A673 (cell line): ENCODE data around the gene CCDC97. TPM values are rescaled to one million over a fixed set of nuclear protein-coding genes. Genes with fewer than 3 reads are reported as not detected.

Experiments
- BruUV-seq: library from RNA; stranded (reverse); fragments of 400-500 nt; replicated peaks from 2 replicates; lab custom pipeline; 2021; lab: Mats Ljungman, UMichigan
- CTCF ChIA-PET: fragments of 300-600 bp; sonication (Branson Sonifier 250); formaldehyde crosslinking; loops from one replicate; lab custom pipeline; 2022; ENCODE audit warnings: antibody characterized with exemption; lab: Charles Lee
- POLR2A ChIA-PET: fragments of 300-600 bp; sonication (Branson Sonifier 250); formaldehyde crosslinking; loops from one replicate; lab custom pipeline; 2022; ENCODE audit warnings: antibody characterized with exemption; ENCODE audit not compliant: low non-redundant PET; lab: Charles Lee
- DNase-seq: peaks from one replicate; pipeline ENCODE4 v3.0.0-alpha.2; 2015; ENCODE audit warnings: low spot score
- H3K27ac ChIP-seq: fragments of 200-600 bp; sonication (generic); 2 replicates; pipeline ENCODE4 v1.5.1; 2016; ENCODE audit warnings: mixed run types, low read depth, mild to moderate bottlenecking, mixed read lengths, antibody characterized with exemption, low read length; ENCODE audit not compliant: poor library complexity, severe bottlenecking
- H3K27me3 ChIP-seq: fragments of 200-600 bp; sonication (generic); replicated peaks from 2 replicates; pipeline ENCODE4 v1.6.1; 2017; ENCODE audit warnings: mixed run types, low read depth, mild to moderate bottlenecking, mixed read lengths, antibody characterized with exemption, low read length; ENCODE audit not compliant: insufficient read depth, poor library complexity
- H3K36me3 ChIP-seq: fragments of 200-600 bp; sonication (generic); 2 replicates; pipeline ENCODE4 v1.6.1; 2016; ENCODE audit warnings: mixed run types, mild to moderate bottlenecking, mixed read lengths, antibody characterized with exemption, low read length; ENCODE audit not compliant: insufficient read depth, poor library complexity, severe bottlenecking
- H3K4me1 ChIP-seq: fragments of 200-600 bp; sonication (generic); 2 replicates; pipeline ENCODE4 v1.6.1; 2017; ENCODE audit warnings: mixed run types, mild to moderate bottlenecking, mixed read lengths, antibody characterized with exemption, low read length; ENCODE audit not compliant: insufficient read depth, poor library complexity, severe bottlenecking
- H3K4me3 ChIP-seq: fragments of 200-600 bp; sonication (generic); 2 replicates; pipeline ENCODE4 v1.5.1; 2016; ENCODE audit warnings: low read depth, mixed run types, mild to moderate bottlenecking, mixed read lengths, low read length; ENCODE audit not compliant: poor library complexity, severe bottlenecking
- H3K9me3 ChIP-seq: fragments of 200-600 bp; sonication (generic); 2 replicates; pipeline ENCODE4 v1.6.1; 2016; ENCODE audit warnings: mixed run types, low read depth, mild to moderate bottlenecking, mixed read lengths, antibody characterized with exemption, low read length; ENCODE audit not compliant: poor library complexity, severe bottlenecking
- CTCF ChIP-seq: fragments of 300-800, 200-600 bp; sonication (generic); conservative IDR thresholded peaks from 2 replicates; pipeline ENCODE4 v1.5.1; 2017; ENCODE audit warnings: low read depth, mild to moderate bottlenecking, antibody characterized with exemption, low read length, moderate library complexity, mixed read lengths
- EZH2 ChIP-seq: fragments of 200-600 bp; sonication (generic); IDR thresholded peaks from 2 replicates; pipeline ENCODE4 v1.6.1; 2017; ENCODE audit warnings: borderline replicate concordance, low read depth, mild to moderate bottlenecking, mixed read lengths, antibody characterized with exemption, low read length; ENCODE audit not compliant: poor library complexity, severe bottlenecking
- intact Hi-C: fragments of 100-400 bp; cut with micrococcal nuclease; formaldehyde crosslinking; loops from one replicate; pipeline ENCODE4 v1.10.0; 2022; ENCODE audit not compliant: unreplicated experiment
- total RNA-seq: library from RNA; stranded (reverse); gene quantifications from 2 replicates; pipeline ENCODE4 v1.2.3, GENCODE V29; 2021

The CCDC97 gene
- total RNA-seq, 1 experiment from 2014 or later = 40.8 TPM

GRCh38 chr19:41353466-41354342 is 43.7 kb downstream of the CCDC97 start, which contains the start of gene TGFB1:
Gene TGFB1, minus strand, starts transcription at chr19:41353922. Its CDS starts 878 bp downstream, at chr19:41353044.
- no peak for TF ChIP-seq EZH2
- peak; percentile 95 for TF ChIP-seq CTCF
- intact Hi-C loops = no loop called here
- TSS peak; percentile 90 for BruUV-seq
- Histone ChIP-seq H3K27me3 (no peaks in the 10 kb centered on the region), H3K36me3 (no peaks in the 10 kb centered on the region), H3K4me3 (peak within 1 kb of the TSS; percentile 98), H3K4me1 (peaks cover 11% of the 10 kb centered on the region), H3K27ac (peak within 1 kb of the TSS; percentile 80), H3K9me3 (no peaks in the 10 kb centered on the region)
- CTCF ChIA-PET = interaction anchor here (1.0 to 1.1 kb wide), 2 partner anchors 149 to 210 kb away, joined by 3 read pairs; no protein-coding TSS in a partner anchor
- DNase-seq = peak; percentile 89
- POLR2A ChIA-PET = interaction anchor here (0.6 kb wide), 1 partner anchor 10 kb away, joined by 3 read pairs; the partner anchor contains the start of gene B9D2

DNA sequence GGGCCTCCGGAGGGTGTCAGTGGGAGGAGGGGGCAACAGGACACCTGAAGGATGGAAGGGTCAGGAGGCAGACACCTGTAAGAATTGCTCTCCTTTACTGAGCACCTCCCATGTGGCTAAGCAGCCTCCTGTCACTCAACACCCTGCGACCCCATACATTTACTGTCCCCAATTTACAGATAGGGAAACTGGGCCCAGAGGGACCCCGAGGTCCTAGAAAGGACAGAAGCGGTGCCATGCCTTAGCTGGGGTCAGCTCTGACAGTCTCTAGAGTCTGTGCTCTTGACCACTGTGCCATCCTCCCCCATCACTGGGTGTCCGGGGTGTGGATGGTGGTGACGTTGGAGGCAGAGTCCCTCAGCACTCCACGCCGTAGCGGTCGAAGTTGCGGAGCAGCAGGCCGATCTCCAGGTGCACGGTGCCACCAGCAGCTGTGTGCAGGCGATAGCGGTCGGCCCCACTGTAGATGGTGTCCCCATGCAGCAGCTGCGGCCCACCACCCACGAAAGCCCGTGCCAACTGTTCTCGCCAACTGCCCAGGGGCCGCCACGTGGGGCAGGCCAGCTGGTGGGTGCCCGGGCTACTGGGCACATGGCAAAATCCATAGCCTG is 44.5 kb downstream of the CCDC97 start:
- no peaks in the 10 kb centered on the region for H3K9me3 ChIP-seq
- no peaks in the 10 kb centered on the region for H3K36me3 ChIP-seq
- H3K4me3 ChIP-seq = peak overlapping the region; percentile 98
- POLR2A ChIA-PET = no interaction called here
- intact Hi-C loops = no loop called here
- DNase-seq = no peak
- peaks cover 11% of the 10 kb centered on the region for H3K4me1 ChIP-seq
- H3K27me3 ChIP-seq = no peaks in the 10 kb centered on the region
- 0 out of 2 replicates have a peak, but pooled peaks have one; percentile 22 for TF ChIP-seq CTCF
- TF ChIP-seq EZH2 = no peak
- CTCF ChIA-PET = interaction anchor here (0.5 to 0.6 kb wide), 2 partner anchors 11 to 601 kb away, joined by 3 read pairs; no protein-coding TSS in a partner anchor
- peak overlapping the region; percentile 80 for H3K27ac ChIP-seq
- no TSS peak for BruUV-seq

GRCh38 chr19:41355035-41355434 is 45.1 kb downstream of the CCDC97 start:
- Histone ChIP-seq H3K4me3 (no peak overlapping the region), H3K36me3 (no peaks in the 10 kb centered on the region), H3K27ac (peak overlapping the region; percentile 22), H3K27me3 (no peaks in the 10 kb centered on the region), H3K4me1 (peaks cover 11% of the 10 kb centered on the region), H3K9me3 (no peaks in the 10 kb centered on the region)
- no peak for TF ChIP-seq CTCF
- no peak for TF ChIP-seq EZH2
- no peak for DNase-seq
- intact Hi-C loops = no loop called here
- ChIA-PET CTCF (interaction anchor here (0.6 kb wide), 1 partner anchor 12 kb away, joined by 3 read pairs; no protein-coding TSS in a partner anchor), POLR2A (no interaction called here)
- BruUV-seq = no TSS peak
